IPS DF 4.7 (cell line): Measurements from ENCODE around the gene ARID3C.
"Not testable (repeated sequence)": the region's sequence is repeated elsewhere in the genome, so short reads cannot be mapped to it uniquely, and the experiment has no call there.

ENCODE experiments used
- DNase-seq: peaks from one replicate; pipeline ENCODE4 v3.0.0-alpha.2; 2013; ENCODE audit warnings: low spot score; ENCODE audit errors: extremely low read depth

The ARID3C gene

GRCh38 chr9:34652602-34653000 lies 23.7 kb upstream of the ARID3C start:
- DNase-seq = no peak

- no peak for DNase-seq
These were observed 23.2 kb upstream of the ARID3C start, which contains the start of gene IL11RA for GRCh38 chr9:34651876-34652601. Gene IL11RA, plus strand, starts transcription at chr9:34652185. Its CDS starts 3,033 bp downstream, at chr9:34655218.

GRCh38 chr9:34651321-34651720 lies 22.5 kb upstream of the ARID3C start:
- DNase-seq = no peak

GRCh38 chr9:34650816-34651215 lies 21.9 kb upstream of the ARID3C start:
- no peak for DNase-seq

DNA sequence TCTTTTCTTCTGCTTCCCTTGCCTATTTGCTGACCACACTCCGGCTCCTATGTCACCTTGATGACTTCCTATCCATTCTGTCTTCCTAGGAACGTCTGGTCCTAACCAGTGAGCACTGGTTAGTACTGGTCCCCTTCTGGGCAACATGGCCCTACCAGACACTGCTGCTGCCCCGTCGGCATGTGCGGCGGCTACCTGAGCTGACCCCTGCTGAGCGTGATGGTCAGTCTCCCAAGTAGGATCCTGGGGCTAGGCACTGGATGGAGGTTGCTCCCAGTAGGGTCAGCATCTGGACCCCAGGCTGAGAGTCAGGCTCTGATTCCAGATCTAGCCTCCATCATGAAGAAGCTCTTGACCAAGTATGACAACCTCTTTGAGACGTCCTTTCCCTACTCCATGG lies 19.8 kb upstream of the ARID3C start:
- no peak for DNase-seq

DNA sequence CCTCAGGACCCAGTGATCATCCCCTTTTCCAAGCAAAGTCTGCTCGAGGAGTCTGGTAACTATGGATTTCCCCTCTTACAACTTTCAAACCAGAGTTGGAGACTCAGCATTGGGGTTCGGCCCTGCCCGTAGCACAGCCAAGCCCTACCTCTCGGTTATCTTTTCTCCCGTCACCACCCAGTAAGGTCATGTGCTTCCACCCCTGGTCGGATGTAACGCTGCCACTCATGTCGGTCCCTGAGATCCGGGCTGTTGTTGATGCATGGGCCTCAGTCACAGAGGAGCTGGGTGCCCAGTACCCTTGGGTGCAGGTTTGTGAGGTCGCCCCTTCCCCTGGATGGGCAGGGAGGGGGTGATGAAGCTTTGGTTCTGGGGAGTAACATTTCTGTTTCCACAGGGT lies 18.8 kb upstream of the ARID3C start:
- no peak for DNase-seq

DNA sequence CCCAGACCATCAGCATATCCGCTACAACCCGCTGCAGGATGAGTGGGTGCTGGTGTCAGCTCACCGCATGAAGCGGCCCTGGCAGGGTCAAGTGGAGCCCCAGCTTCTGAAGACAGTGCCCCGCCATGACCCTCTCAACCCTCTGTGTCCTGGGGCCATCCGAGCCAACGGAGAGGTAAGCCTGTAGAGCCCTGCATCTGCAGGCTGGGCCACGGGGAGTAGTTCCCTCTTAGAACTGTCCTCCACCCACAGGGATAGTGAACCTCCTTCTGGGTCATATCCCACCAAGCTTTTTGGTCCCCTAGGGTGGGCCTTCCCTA lies 18.2 kb upstream of the ARID3C start:
- DNase-seq = no peak

DNA sequence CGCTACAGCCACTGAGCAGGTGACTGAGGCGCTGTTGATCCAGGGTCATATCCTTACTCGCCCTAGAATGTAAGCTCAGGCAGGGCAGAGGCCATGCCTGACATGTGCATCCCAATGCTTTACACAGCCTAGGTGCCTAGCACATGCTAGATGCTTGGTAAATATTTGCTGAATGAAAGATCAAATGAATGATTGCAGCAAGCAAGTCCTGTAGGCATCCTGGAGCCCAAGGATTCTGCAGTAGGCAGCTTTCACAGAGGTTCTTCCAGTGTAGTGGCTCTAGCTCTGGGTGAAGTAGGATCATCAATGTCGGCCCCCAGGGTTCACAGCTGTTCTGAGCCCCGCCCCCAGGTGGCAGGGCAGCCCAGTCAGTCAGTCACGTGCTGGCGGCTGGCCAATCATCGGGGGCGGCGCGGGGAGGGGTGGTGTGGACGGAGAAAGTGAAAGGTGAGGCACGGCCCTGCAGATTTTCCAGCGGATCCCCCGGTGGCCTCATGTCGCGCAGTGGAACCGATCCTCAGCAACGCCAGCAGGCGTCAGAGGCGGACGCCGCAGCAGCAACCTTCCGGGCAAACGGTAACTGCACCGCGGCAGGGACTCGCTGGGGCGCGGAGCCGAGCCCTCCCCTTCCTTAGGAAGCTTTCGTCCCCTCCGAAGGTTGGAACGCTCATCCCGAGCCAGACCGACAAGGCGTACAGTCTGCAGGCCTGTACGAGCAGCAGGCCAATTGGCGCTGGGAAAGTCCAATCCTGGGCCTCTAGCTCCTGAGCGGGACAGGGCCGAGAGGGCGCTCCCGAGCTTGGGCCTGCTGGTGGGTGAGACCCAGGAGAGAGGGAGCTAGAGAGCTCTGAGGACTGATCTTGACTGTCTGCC lies 17.6 kb upstream of the ARID3C start, which contains the start of gene GALT:
Gene GALT (plus strand): TSS at position 465 of the 873 bp plus-strand sequence. CDS start 30 bp downstream, at position 495.
- no peak for DNase-seq

DNA sequence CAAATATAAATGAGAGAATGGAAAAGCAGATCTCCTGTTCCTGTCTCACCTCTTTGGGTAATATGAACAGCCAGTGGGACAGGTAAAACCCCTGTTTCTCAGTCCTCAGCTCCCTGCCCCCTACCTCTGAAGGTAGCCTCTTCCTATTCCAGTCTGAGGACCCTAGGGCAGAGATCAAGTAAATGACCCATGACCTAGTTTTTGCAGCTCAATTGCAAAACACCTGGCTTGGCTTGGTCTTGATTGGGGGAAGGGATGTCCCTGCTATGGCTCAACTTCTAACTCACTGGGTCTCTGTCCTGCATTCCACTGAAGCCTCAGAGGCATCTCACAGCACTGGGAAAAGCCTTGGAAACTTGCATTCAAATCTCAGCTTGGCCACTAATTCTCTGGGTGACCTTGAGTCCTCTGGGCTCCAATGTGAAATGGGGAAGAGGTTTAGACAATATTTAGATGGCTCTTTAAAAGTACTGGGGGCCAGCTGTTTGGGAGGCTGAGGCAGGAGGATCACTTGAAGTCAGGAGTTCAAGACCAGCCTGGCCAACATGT lies 16.0 kb upstream of the ARID3C start:
- DNase-seq = no peak

- no peak for DNase-seq
These were observed 13.8 kb upstream of the ARID3C start for GRCh38 chr9:34642679-34643078.

DNA sequence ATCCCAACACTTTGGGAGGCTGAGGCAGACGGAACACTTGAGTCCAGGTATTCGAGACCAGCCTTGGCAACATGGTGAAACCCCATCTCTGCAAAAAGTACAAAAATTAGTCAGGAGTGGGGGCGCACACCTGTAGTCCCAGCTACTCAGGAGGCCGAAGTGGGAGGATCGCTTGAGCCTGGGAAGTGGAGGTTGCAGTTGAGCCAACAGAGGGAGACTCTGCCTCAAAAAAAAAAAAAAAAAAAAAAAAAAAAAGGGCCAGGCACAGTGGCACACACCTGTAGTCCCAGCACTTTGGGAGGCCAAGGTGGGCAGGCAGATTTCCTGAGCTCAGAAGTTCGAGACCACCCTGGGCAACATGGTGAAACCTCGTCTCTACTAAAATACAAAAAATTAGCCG lies 10.5 kb upstream of the ARID3C start:
- not testable (repeated sequence) for DNase-seq

DNA sequence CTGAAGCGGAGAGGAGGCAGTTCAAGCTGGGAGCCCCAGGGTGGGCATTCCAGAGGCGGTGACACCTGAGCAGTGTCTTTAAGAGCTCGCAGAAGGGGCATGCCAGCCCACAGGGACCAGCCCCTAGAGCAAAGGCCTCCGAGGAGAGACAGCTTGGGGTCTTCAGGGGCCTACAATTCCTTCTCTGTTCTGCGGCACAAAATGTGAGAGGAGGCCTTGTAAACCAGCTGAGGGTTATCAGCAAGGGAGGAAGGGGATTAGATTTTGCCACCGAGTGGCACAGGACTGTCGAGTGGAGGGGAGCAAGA lies 9.2 kb upstream of the ARID3C start:
- DNase-seq = no peak

- peak; percentile 69 for DNase-seq
These were observed 8.7 kb upstream of the ARID3C start, which contains the start of gene SIGMAR1 for GRCh38 chr9:34637356-34638137. Gene SIGMAR1, minus strand, starts transcription at chr9:34637787. Its CDS starts 90 bp downstream, at chr9:34637697.

DNA sequence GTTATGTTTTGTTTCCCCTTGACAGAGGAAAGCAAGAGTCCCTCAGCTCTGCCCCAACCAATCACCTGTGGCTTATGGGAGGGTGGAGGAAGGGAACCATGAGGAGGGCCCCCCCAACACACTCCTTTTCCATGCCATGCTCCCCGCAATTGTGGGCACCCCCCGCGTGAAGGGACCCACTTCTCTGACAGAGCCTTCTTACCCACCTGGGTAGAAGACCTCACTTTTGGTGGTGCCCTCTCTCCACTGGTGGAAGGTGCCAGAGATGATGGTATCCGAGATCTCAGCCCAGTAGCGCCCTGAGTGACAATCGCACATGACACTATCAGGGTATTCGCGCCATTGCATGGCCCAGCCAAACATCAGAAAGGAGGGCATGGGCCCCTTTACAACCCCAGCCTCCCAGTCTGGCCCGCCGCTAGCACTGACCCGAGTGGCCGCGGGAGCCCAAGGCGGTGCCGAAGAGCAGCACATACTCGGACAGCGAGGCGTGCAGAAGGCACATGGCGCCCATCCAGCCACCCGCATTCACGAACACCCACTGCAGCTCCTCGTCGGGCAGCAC lies 8.0 kb upstream of the ARID3C start:
- no peak for DNase-seq

- no peak for DNase-seq
These were observed 6.7 kb upstream of the ARID3C start for GRCh38 chr9:34635556-34635955.

GRCh38 chr9:34634551-34635248 lies 5.8 kb upstream of the ARID3C start:
- no peak for DNase-seq

GRCh38 chr9:34633851-34634550 lies 5.1 kb upstream of the ARID3C start:
- DNase-seq = no peak

DNA sequence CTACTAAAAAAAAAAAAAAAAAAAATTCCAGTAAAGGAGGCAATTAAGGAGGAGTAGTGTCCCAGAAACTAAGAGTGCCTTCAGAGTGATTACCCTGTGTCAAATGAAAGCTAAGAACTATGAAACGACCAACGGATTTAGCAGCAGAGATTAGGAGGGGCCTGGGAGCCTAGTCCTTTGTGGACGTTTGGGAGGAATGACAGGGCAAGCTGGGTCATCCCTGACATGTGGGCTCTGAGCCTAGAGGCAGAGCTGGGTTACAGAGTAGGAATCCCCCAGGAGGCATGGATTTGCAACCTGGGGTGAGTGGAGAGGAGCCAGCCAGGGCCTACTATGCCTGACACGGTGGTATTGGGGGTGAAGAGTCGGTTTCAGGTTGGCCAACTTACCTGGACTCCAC lies 4.3 kb upstream of the ARID3C start:
- no peak for DNase-seq

GRCh38 chr9:34630402-34631154 lies 1.7 kb upstream of the ARID3C start:
- no peak for DNase-seq
